Ascending aorta (tissue), 2 donors: ENCODE data around the gene XXYLT1. TPM values are rescaled to one million over a fixed set of nuclear protein-coding genes. Genes with fewer than 3 reads are reported as not detected.
"Not testable (repeated sequence)": the region's sequence is repeated elsewhere in the genome, so short reads cannot be mapped to it uniquely, and the experiment has no call there.

Experiments
- DNase-seq, 2 donors: peaks; one replicate each; pipeline ENCODE4 v3.0.0-alpha.2; 2019; ENCODE audit warnings: low spot score in 2 of 2
- H3K27ac ChIP-seq, 2 donors: fragments of 200-600 bp; sonication (generic); one replicate each; pipeline ENCODE4 v1.5.1; 2016 to 2017; ENCODE audit warnings: mild to moderate bottlenecking in 1 of 2
- H3K27me3 ChIP-seq: fragments of 200-600 bp; sonication (generic); one replicate; pipeline ENCODE4 v1.5.1; 2017
- H3K36me3 ChIP-seq, 2 donors: fragments of 200-600 bp; sonication (generic); one replicate each; pipeline ENCODE4 v1.5.1; 2016
- H3K4me1 ChIP-seq, 2 donors: fragments of 200-600 bp; sonication (generic); one replicate each; pipeline ENCODE4 v1.5.1; 2016 to 2017; ENCODE audit warnings: mild to moderate bottlenecking in 1 of 2
- H3K4me3 ChIP-seq, 2 donors: fragments of 200-600 bp; sonication (generic); one replicate each; pipeline ENCODE4 v1.5.1; 2016 to 2017; ENCODE audit warnings: mild to moderate bottlenecking in 1 of 2
- H3K9me3 ChIP-seq, 2 donors: fragments of 200-600 bp; sonication (generic); one replicate each; pipeline ENCODE4 v1.5.1; 2016
- intact Hi-C: fragments of 100-400 bp; cut with DNase I; formaldehyde crosslinking; loops from one replicate; pipeline ENCODE4 v1.15.1; 2023
- total RNA-seq: library from RNA; depleted of rRNA; stranded (reverse); fragments of >200 nt; gene quantifications from one replicate; pipeline ENCODE4 v1.1.0, GENCODE V29; 2016
- TF ChIP-seq, protein P1 (sequence below), 3 experiments: fragments of 200-600 bp in 2 of 3; fragments of 450-650 bp in 1 of 3; sonication (generic) in 2 of 3; IDR thresholded peaks; one replicate each; pipeline ENCODE4 v1.5.1; 2016 to 2019; ENCODE audit warnings: antibody characterized with exemption in 3 of 3, mild to moderate bottlenecking in 1 of 3, moderate library complexity in 1 of 3

The XXYLT1 gene
- total RNA-seq, 1 donor from 2014 or later = 41.0 TPM

DNA sequence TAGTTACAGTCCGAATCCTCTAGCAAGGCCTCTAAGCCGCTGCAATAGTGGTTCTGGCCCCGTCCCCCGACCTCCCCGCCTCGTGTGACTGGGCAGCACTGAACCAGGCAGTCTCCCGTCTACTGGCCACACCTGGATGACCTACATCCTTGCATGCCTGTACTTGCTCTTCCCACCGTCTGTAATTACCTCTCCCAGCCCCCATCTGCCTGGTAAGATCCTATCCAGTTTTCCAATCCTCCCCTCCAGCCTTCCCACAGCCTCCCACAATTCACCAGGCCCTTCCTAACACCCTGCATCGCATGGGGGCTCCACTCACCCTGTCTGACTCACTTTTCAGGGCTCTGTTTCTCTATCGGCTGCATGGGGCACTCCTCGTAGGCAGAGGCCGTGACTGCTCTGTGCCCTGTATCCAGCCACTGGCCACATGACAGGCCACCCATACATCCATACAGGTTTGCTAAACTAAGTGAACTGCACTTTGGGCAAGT lies 32.8 kb downstream of the XXYLT1 start:
- Histone ChIP-seq H3K4me3 (no peak overlapping the region), H3K4me1 (peaks cover 0 to 12% of the 10 kb centered on the region in 2 donors), H3K9me3 (no peaks in the 10 kb centered on the region), H3K36me3 (no peaks in the 10 kb centered on the region), H3K27me3 (no peaks in the 10 kb centered on the region), H3K27ac (no peak overlapping the region)
- no peak for DNase-seq
- intact Hi-C loops = loop anchor here (5.0 kb wide), 1 partner anchor 86 kb away; no protein-coding TSS in a partner anchor
- TF ChIP-seq, protein P1, sequence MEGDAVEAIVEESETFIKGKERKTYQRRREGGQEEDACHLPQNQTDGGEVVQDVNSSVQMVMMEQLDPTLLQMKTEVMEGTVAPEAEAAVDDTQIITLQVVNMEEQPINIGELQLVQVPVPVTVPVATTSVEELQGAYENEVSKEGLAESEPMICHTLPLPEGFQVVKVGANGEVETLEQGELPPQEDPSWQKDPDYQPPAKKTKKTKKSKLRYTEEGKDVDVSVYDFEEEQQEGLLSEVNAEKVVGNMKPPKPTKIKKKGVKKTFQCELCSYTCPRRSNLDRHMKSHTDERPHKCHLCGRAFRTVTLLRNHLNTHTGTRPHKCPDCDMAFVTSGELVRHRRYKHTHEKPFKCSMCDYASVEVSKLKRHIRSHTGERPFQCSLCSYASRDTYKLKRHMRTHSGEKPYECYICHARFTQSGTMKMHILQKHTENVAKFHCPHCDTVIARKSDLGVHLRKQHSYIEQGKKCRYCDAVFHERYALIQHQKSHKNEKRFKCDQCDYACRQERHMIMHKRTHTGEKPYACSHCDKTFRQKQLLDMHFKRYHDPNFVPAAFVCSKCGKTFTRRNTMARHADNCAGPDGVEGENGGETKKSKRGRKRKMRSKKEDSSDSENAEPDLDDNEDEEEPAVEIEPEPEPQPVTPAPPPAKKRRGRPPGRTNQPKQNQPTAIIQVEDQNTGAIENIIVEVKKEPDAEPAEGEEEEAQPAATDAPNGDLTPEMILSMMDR (IDR thresholded peaks at IDR 0.05) = no peak

DNA sequence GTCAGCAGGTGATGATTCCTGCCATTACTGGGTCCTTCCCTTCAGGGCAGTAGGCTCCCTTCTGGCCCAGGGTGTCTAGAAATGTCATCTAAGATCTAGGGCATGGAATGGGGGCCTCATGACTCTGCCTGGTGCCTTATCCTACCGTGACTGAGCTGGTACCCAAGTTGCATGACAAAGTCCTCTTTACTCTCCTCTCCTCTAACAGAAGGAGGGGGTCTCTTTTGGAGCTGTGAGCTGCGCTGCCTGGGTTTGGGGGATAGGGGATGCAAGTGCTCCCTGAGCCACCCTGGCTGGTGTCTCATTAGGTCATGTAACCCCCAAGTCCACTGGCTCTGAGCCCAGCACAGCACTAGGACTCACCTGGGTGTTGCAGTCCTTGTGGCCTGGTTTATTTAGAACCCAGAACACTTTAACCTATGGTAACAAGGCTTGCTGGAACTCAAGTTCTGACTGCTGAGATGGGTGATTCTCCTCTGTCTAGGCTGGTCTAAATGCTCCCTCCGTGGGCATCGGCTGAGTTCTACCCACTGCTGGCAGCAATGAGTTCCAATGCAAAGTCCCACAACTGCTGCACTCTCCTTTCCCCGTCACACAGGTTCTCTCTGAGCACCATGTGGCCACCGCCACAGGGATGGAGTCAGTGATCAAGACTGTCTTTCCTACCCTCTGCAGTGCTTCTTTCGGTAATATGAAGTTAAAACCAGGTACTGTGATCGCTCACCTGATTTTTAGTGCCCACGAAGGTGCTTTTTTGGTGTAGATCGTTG lies 34.0 kb downstream of the XXYLT1 start:
- H3K4me1 ChIP-seq = peaks cover 0 to 12% of the 10 kb centered on the region in 2 donors
- no peaks in the 10 kb centered on the region for H3K9me3 ChIP-seq
- no peaks in the 10 kb centered on the region for H3K27me3 ChIP-seq
- no peak overlapping the region for H3K4me3 ChIP-seq
- intact Hi-C loops = loop anchor here (5.0 kb wide), 1 partner anchor 85 kb away; no protein-coding TSS in a partner anchor
- TF ChIP-seq, protein P1 (IDR thresholded peaks at IDR 0.05) = no peak
- H3K27ac ChIP-seq = no peak overlapping the region
- H3K36me3 ChIP-seq = no peaks in the 10 kb centered on the region
- no peak for DNase-seq

DNA sequence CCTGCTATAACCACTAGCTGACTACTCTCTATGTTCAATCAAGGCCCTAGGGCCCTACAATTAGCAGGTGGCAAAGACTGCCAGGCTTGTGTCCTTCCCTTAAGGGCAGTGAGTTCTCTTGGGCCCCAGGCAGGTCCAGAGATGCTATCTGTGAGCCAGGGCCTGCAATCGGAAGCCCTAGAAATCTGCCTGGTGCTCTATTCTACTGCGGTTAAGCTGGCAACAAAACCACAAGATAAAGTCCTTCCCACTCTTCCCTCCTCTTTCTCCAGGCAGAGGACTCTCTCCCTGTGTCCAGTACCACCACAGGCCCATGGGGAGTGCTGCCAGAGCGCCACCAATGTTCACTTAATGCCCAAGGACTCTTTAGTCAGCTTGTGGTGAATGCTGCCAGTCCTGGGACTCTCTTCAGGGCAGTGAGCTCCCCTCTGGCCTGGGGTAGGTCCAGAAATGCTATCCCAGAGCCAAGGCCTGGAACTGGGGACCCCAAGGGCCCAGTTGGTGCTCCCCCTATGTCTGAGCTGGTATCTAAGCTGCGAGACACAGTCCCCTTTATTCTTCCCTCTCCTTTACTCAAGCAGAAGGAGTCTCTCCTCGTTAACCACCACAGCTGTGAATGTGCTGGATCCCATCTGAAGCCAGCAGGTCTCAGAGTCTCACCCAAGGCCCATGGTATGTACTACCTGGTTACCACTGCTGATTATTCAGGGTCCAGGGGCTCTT lies 34.7 kb downstream of the XXYLT1 start:
- H3K27me3 ChIP-seq = no peaks in the 10 kb centered on the region
- no peak for DNase-seq

DNA sequence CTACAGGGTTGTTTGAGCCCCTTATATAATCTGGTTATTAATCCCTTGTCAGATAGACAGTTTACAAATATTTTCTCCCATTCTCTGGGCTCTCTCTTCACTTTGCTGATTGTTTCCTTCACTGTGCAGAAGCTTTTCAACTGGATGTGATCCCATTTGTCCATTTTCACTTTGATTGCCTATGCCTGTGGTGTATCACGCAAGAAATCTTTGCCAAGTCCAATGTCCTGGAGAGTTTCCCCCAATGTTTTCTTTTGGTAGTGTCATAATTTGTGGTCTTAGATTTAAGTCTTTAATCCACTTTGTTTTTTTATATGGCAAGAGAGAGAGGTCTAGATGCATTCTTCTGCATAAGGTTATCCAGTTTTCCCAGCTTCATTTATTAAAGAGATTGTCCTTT lies 40.7 kb downstream of the XXYLT1 start:
- no peak overlapping the region for H3K27ac ChIP-seq
- no peak for DNase-seq
- H3K9me3 ChIP-seq = peaks cover 0 to 6% of the 10 kb centered on the region in 2 donors
- no peaks in the 10 kb centered on the region for H3K36me3 ChIP-seq
- intact Hi-C loops = no loop called here
- no peak overlapping the region for H3K4me3 ChIP-seq
- TF ChIP-seq, protein P1 (IDR thresholded peaks at IDR 0.05) = no peak
- no peaks in the 10 kb centered on the region for H3K4me1 ChIP-seq
- no peaks in the 10 kb centered on the region for H3K27me3 ChIP-seq

More for the DNA sequence above, 34.7 kb downstream of the XXYLT1 start:
- intact Hi-C loops = loop anchor here (5.0 kb wide), 1 partner anchor 84 kb away; no protein-coding TSS in a partner anchor
- peaks cover 0 to 12% of the 10 kb centered on the region in 2 donors for H3K4me1 ChIP-seq
- no peak overlapping the region for H3K27ac ChIP-seq
- no peak overlapping the region for H3K4me3 ChIP-seq
- no peaks in the 10 kb centered on the region for H3K36me3 ChIP-seq
- peaks cover 0 to 2% of the 10 kb centered on the region in 2 donors for H3K9me3 ChIP-seq
- TF ChIP-seq, protein P1 (IDR thresholded peaks at IDR 0.05) = no peak

DNA sequence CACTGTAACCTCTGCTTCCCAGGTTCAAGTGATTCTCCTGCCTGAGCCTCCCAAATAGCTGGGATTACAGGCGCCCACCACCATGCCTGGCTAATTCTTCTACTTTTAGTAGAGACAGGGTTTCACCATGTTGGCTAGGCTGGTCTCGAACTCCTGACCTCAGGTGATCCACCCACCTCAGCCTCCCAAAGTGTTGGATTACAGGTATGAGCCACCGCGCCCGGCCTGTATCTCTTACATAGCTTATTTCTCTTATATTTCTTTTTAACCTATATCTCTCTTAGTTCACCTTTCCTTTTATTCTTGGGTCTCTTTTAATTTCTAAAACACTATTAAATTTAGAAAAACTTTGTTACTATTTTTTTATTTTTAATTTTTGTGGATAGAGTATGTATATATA lies 42.1 kb downstream of the XXYLT1 start:
- H3K36me3 ChIP-seq, H3K27me3 ChIP-seq, H3K9me3 ChIP-seq, H3K27ac ChIP-seq, H3K4me3 ChIP-seq, intact Hi-C loops: not testable (repeated sequence)
- peak in 1 of 2 donors; percentile 34 for DNase-seq
- peaks cover 8 to 10% of the 10 kb centered on the region in 2 donors for H3K4me1 ChIP-seq

DNA sequence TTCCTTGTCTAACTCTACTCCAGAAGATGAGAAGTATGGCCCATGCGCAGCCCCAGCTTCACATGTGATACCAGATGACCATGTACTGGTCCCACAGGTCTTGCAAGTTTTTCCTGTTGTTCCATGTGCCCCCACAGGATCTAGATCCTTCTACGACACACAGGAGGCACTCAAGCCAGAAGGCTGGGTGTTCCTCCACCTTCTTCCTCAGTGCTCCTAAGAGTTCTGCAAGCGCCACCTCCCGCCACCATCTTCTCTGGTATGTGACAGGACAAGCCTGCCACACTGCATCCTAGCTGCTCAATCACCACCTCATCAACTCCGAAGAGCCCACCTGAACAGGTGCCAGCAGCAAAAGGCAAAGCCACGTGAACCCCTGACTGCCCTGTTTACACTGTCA lies 43.1 kb downstream of the XXYLT1 start:
- TF ChIP-seq, protein P1 (IDR thresholded peaks at IDR 0.05) = no peak
- intact Hi-C loops = no loop called here
- DNase-seq = no peak
- peaks cover 8 to 15% of the 10 kb centered on the region in 2 donors for H3K4me1 ChIP-seq
- peaks cover 0 to 6% of the 10 kb centered on the region in 2 donors for H3K9me3 ChIP-seq
- no peak overlapping the region for H3K27ac ChIP-seq
- no peaks in the 10 kb centered on the region for H3K27me3 ChIP-seq
- H3K4me3 ChIP-seq = no peak overlapping the region
- no peaks in the 10 kb centered on the region for H3K36me3 ChIP-seq
